SU-DHL-6 (cell line): ENCODE results near the gene MRPL20.

ENCODE experiments used
- EZH2phosphoT487 ChIP-seq: fragments of 200-600 bp; sonication (generic), shearing (Covaris generic); conservative IDR thresholded peaks from 2 replicates; pipeline ENCODE4 v1.6.1; 2018; ENCODE audit warnings: mild to moderate bottlenecking, antibody characterized with exemption, low read length, moderate library complexity, mixed read lengths
- TF ChIP-seq, protein P1 (sequence below): fragments of 200-600 bp; sonication (generic); IDR thresholded peaks from one replicate; pipeline ENCODE4 v1.5.1; 2017; ENCODE audit warnings: antibody characterized with exemption, mild to moderate bottlenecking, low read length, moderate library complexity; ENCODE audit not compliant: insufficient read depth, poor library complexity, severe bottlenecking

DNA sequence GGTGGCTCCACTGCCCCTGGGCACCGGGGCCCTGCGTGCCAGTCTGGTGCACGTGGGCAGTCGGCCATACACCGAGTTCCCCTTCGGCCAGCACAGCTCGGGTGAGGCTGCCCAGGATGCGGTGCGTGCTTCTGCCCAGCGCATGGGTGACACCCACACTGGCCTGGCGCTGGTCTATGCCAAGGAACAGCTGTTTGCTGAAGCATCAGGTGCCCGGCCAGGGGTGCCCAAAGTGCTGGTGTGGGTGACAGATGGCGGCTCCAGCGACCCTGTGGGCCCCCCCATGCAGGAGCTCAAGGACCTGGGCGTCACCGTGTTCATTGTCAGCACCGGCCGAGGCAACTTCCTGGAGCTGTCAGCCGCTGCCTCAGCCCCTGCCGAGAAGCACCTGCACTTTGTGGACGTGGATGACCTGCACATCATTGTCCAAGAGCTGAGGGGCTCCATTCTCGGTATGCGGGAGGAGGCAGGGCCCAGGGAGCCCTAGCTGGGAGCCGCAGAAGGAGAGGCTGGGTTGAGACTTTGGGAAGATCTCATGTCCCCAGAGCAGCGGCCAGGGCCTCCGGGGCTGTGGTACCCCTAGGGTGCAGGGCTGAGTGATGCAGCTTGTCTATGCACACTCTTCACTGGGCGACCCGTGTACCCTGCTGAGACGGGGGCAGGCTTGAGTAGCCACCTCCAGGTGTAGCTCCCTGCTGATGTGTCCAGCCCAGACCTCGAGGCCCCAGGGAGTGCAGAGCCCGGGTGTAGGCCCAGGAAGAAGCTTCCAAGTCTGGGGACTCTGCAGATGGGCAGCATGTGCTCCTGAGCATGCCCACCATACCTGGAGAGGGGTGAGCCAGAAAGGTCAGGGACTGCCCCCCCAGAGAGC lies 30.2 kb upstream of the MRPL20 start:
- TF ChIP-seq, protein P1, sequence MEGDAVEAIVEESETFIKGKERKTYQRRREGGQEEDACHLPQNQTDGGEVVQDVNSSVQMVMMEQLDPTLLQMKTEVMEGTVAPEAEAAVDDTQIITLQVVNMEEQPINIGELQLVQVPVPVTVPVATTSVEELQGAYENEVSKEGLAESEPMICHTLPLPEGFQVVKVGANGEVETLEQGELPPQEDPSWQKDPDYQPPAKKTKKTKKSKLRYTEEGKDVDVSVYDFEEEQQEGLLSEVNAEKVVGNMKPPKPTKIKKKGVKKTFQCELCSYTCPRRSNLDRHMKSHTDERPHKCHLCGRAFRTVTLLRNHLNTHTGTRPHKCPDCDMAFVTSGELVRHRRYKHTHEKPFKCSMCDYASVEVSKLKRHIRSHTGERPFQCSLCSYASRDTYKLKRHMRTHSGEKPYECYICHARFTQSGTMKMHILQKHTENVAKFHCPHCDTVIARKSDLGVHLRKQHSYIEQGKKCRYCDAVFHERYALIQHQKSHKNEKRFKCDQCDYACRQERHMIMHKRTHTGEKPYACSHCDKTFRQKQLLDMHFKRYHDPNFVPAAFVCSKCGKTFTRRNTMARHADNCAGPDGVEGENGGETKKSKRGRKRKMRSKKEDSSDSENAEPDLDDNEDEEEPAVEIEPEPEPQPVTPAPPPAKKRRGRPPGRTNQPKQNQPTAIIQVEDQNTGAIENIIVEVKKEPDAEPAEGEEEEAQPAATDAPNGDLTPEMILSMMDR = no peak
- TF ChIP-seq EZH2phosphoT487 = no peak
